GM19328 (cell line): ENCODE data around the gene COL8A2.

Source experiments
- ATAC-seq: cut with Tn5 transposase; IDR thresholded peaks from one replicate; pipeline ENCODE4 v1.9.1; 2021; ENCODE audit warnings: mild to moderate bottlenecking, moderate library complexity; ENCODE audit not compliant: unreplicated experiment

The COL8A2 gene

GRCh38 chr1:36070349-36070748 lies 54.7 kb downstream of the COL8A2 start:
- ATAC-seq: no peak

DNA sequence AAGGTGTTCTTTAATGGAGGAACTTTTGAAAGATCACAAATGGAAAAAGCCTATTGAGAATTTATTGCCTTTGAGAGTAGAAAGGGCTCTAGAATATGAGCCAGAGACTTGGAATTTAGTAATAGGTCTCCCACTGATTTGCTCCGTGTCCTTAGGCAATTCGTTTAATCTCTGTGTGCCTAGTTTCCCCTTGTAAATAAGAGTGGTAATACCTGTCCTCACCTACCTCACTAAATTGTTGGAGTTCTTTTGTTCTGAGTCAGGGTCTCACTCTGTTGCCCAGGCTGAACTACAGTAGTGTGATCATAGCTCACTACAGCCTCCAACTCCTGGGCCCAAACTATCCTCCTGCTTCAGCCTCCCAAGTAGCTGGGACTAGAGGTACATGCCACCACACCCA lies 56.2 kb downstream of the COL8A2 start:
- no peak for ATAC-seq

GRCh38 chr1:36067871-36068270 lies 57.2 kb downstream of the COL8A2 start:
- no peak for ATAC-seq

DNA sequence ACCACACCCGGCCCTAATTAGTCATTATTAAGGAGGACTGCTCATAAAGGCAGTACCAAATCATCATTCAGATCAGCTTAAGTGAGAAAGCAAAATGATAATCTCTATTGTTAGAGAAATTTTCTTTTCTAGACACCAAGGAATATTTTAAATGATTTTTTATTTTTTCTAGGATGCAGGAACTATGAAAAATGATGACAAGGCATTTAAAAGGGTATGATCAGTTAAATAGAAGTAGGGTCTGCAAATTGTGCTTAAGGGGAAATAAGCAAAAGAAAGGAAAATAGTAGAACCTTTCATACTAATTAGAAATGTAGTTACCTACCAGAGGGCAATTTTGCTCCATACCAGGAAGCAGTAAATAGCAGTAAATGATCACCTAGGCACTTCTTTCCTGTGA lies 62.7 kb downstream of the COL8A2 start:
- ATAC-seq: no peak

GRCh38 chr1:36055706-36056105 lies 69.3 kb downstream of the COL8A2 start:
- ATAC-seq: no peak

DNA sequence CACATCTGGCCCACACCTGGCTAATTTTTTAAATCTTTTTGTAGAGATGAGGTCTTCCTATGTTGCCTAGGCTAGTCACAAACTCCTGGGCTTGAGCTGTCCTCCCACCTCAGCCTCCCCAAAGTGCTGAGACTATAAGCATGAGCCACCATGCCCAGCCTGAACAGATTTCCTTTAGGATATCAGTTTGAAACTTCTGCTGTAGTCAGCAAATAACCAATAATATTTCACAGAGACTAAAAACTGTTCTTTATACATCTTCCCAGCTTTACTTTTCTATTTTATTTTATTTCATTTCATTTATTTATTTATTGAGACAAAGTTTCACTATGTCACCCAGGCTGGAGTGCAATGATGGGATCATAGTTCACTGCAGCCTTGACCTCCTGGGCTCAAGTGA lies 71.0 kb downstream of the COL8A2 start:
- ATAC-seq: no peak

GRCh38 chr1:36051821-36052220 lies 73.2 kb downstream of the COL8A2 start:
- ATAC-seq: no peak
